HepG2 (cell line): Measurements from ENCODE around the gene PRKAG1. TPM values are rescaled to one million over a fixed set of nuclear protein-coding genes. Genes with fewer than 3 reads are reported as not detected.

Experiments used
- ELK4 ChIP-seq: sonication (generic); formaldehyde crosslinking; IDR thresholded peaks from 2 replicates; pipeline ENCODE4 v1.9.0; 2021; ENCODE audit warnings: missing genetic modification reagents, borderline replicate concordance
- GMEB2 ChIP-seq: IDR thresholded peaks from 2 replicates; pipeline ENCODE4 v1.6.1; 2016; ENCODE audit warnings: missing biosample characterization, missing genetic modification reagents, low read depth
- HHEX ChIP-seq: IDR thresholded peaks from 2 replicates; pipeline ENCODE4 v1.6.1; 2016; ENCODE audit warnings: control low read depth
- HIC2 ChIP-seq: sonication (generic); formaldehyde crosslinking; IDR thresholded peaks from 2 replicates; pipeline ENCODE4 v1.9.0; 2022; ENCODE audit warnings: low read depth, missing genetic modification reagents
- HNRNPUL1 ChIP-seq: fragments of 200-400 bp; formaldehyde crosslinking; IDR thresholded peaks from 2 replicates; pipeline ENCODE4 v1.6.1; 2017; ENCODE audit warnings: low read depth, mild to moderate bottlenecking, low read length, moderate library complexity
- KAT8 ChIP-seq: IDR thresholded peaks from 2 replicates; pipeline ENCODE4 v1.6.1; 2016; ENCODE audit warnings: missing genetic modification reagents, missing compliant biosample characterization
- MAFF ChIP-seq: IDR thresholded peaks from 2 replicates; pipeline ENCODE4 v1.6.1; 2011; ENCODE audit warnings: low read depth, low read length, improper control_type of control experiment
- MEF2D ChIP-seq: sonication (generic); formaldehyde crosslinking; IDR thresholded peaks from 2 replicates; pipeline ENCODE4 v1.5.1; 2020; ENCODE audit warnings: mild to moderate bottlenecking, missing genetic modification reagents
- ONECUT2 ChIP-seq: sonication (generic); formaldehyde crosslinking; IDR thresholded peaks from 2 replicates; pipeline ENCODE4 v1.4.0; 2020; ENCODE audit warnings: missing genetic modification reagents
- PHF20 ChIP-seq: sonication (generic); formaldehyde crosslinking; IDR thresholded peaks from 2 replicates; pipeline ENCODE4 v1.5.0; 2020; ENCODE audit warnings: mild to moderate bottlenecking, missing genetic modification reagents
- PHF21A ChIP-seq: sonication (generic); formaldehyde crosslinking; IDR thresholded peaks from 2 replicates; pipeline ENCODE4 v1.5.0; 2020; ENCODE audit warnings: mild to moderate bottlenecking, missing genetic modification reagents
- RXRB ChIP-seq: IDR thresholded peaks from 2 replicates; pipeline ENCODE4 v1.6.1; 2016; ENCODE audit warnings: borderline replicate concordance, missing genetic modification reagents, missing compliant biosample characterization
- SAP130 ChIP-seq: IDR thresholded peaks from 2 replicates; pipeline ENCODE4 v1.6.1; 2016; ENCODE audit warnings: low read depth
- SOX13 ChIP-seq, 3 experiments: fragments of 450-650 bp in 1 of 3; sonication (generic) in 1 of 3; formaldehyde crosslinking in 1 of 3; IDR thresholded peaks in 2 of 3; conservative IDR thresholded peaks in 1 of 3; 2 replicates each; pipeline versions ENCODE4 v1.5.0 to v1.6.1; 2016 to 2020; ENCODE audit warnings: antibody characterized with exemption in 1 of 3, mild to moderate bottlenecking in 1 of 3, missing compliant biosample characterization in 1 of 3, missing genetic modification reagents in 1 of 3, moderate library complexity in 1 of 3
- SSRP1 ChIP-seq: IDR thresholded peaks from 2 replicates; pipeline ENCODE4 v1.6.1; 2016; ENCODE audit warnings: control low read depth
- ZBTB42 ChIP-seq: sonication (generic); formaldehyde crosslinking; IDR thresholded peaks from 2 replicates; pipeline ENCODE4 v1.5.0; 2020; ENCODE audit warnings: mild to moderate bottlenecking, missing genetic modification reagents
- ZBTB7B ChIP-seq: sonication (generic); formaldehyde crosslinking; IDR thresholded peaks from 2 replicates; pipeline ENCODE4 v1.4.0; 2020; ENCODE audit warnings: missing genetic modification reagents
- ZFP36L2 ChIP-seq: sonication (generic); formaldehyde crosslinking; IDR thresholded peaks from 2 replicates; pipeline ENCODE4 v1.4.0; 2020; ENCODE audit warnings: missing genetic modification reagents
- ZNF224 ChIP-seq: sonication (generic); formaldehyde crosslinking; IDR thresholded peaks from 2 replicates; pipeline ENCODE4 v1.5.0; 2020; ENCODE audit warnings: mild to moderate bottlenecking, missing genetic modification reagents
- ZNF260 ChIP-seq: sonication (generic); formaldehyde crosslinking; IDR thresholded peaks from 2 replicates; pipeline ENCODE4 v1.4.0; 2020; ENCODE audit warnings: missing genetic modification reagents, low read depth, mild to moderate bottlenecking, borderline replicate concordance
- ZNF292 ChIP-seq: sonication (generic); formaldehyde crosslinking; IDR thresholded peaks from 2 replicates; pipeline ENCODE4 v1.8.1; 2022; ENCODE audit warnings: mild to moderate bottlenecking, low read depth, missing genetic modification reagents, borderline replicate concordance
- ZNF337 ChIP-seq: sonication (generic); formaldehyde crosslinking; IDR thresholded peaks from 2 replicates; pipeline ENCODE4 v1.5.1; 2020; ENCODE audit warnings: missing genetic modification reagents, low read depth, mild to moderate bottlenecking, borderline replicate concordance
- ZNF350 ChIP-seq: sonication (generic); formaldehyde crosslinking; IDR thresholded peaks from 2 replicates; pipeline ENCODE4 v1.4.0; 2020; ENCODE audit warnings: mild to moderate bottlenecking, low read depth, missing genetic modification reagents, borderline replicate concordance
- polyA plus RNA-seq, 8 experiments: library from polyadenylated mRNA; depleted of rRNA in 3 of 8; stranded (reverse) in 7 of 8; unstranded in 1 of 8; fragments of >200 nt; fragmentation: Illumina TruSeq in 4 of 8; extraction: Trizol in 4 of 8; gene quantifications; 2 replicates each; pipeline versions ENCODE4 v1.2.1 to v1.2.3, GENCODE V29; 2011 to 2016; ENCODE audit warnings: low read depth in 4 of 8, missing spikeins in 1 of 8, mixed read lengths in 1 of 8; ENCODE audit not compliant: insufficient read depth in 1 of 8
- total RNA-seq, 5 experiments: library from RNA; depleted of rRNA; stranded (reverse); fragments of >200 nt; fragmentation: Illumina TruSeq; extraction: Trizol; gene quantifications; 2 replicates each; pipeline ENCODE4 v1.2.3, GENCODE V29; 2016; ENCODE audit warnings: low read depth in 1 of 5

The PRKAG1 gene
- total and polyA plus RNA-seq, 2 of the 13 experiments (the other 11 are each of a cell fraction or from before 2014, with no cell fraction given) = 26.1 to 32.8 TPM

- no peak; the same call in 1 of the 2 replicates for TF ChIP-seq PHF20 (CRISPR knock-in tag)
- TF ChIP-seq SSRP1 = no peak
- TF ChIP-seq SOX13 (IDR thresholded peaks at IDR 0.05) = no peak
- no peak for TF ChIP-seq SOX13 (CRISPR knock-in tag; conservative IDR thresholded peaks at IDR 0.05 in 1 of 2, IDR thresholded peaks at IDR 0.05 in 1 of 2)
- no peak for TF ChIP-seq PHF21A
- no peak for TF ChIP-seq MAFF
- no peak for TF ChIP-seq HIC2 (CRISPR knock-in tag)
- TF ChIP-seq MEF2D (CRISPR knock-in tag) = no peak
- TF ChIP-seq ZNF337 (CRISPR knock-in tag) = no peak
- no peak for TF ChIP-seq ELK4 (CRISPR knock-in tag)
- TF ChIP-seq ONECUT2 (CRISPR knock-in tag) = no peak
- peak; percentile 39; the same call in 1 of the 2 replicates for TF ChIP-seq SAP130 (CRISPR knock-in tag)
- TF ChIP-seq KAT8 (CRISPR knock-in tag) = 0 out of 2 replicates have a peak, but pooled peaks have one; percentile 31
- no peak for TF ChIP-seq HHEX (CRISPR knock-in tag)
- TF ChIP-seq HNRNPUL1 = no peak
- TF ChIP-seq ZNF260 (CRISPR knock-in tag) = no peak
- no peak for TF ChIP-seq ZBTB7B (CRISPR knock-in tag)
- no peak for TF ChIP-seq GMEB2 (CRISPR knock-in tag)
- no peak for TF ChIP-seq ZNF292 (CRISPR knock-in tag)
- 0 out of 2 replicates have a peak, but pooled peaks have one; percentile 24 for TF ChIP-seq ZNF224 (CRISPR knock-in tag)
- no peak for TF ChIP-seq RXRB (CRISPR knock-in tag)
- no peak for TF ChIP-seq ZBTB42 (CRISPR knock-in tag)
- no peak for TF ChIP-seq ZFP36L2 (CRISPR knock-in tag)
- no peak for TF ChIP-seq ZNF350 (CRISPR knock-in tag)
Observed at GRCh38 chr12:48996794-48997718, 21.5 kb downstream of the PRKAG1 start (continued).
